Dendritic cell treated with granulocyte-macrophage colony-stimulating factor and Interleukin-4, amounts not matched to agents 40 ng/mL and 50 ng/mL, for 4 days (primary cell): ENCODE data around the gene ADCY2.

Experiments
- H3K27ac Mint-ChIP-seq: one replicate; pipeline ENCODE4 v1.8.0; 2022; ENCODE audit warnings: mild to moderate bottlenecking, mixed read lengths
- H3K27me3 Mint-ChIP-seq: one replicate; pipeline ENCODE4 v1.8.0; 2022; ENCODE audit warnings: mild to moderate bottlenecking, mixed read lengths
- H3K36me3 Mint-ChIP-seq: one replicate; pipeline ENCODE4 v1.8.0; 2022; ENCODE audit warnings: low read depth, mixed read lengths
- H3K4me1 Mint-ChIP-seq: one replicate; pipeline ENCODE4 v1.8.0; 2022; ENCODE audit warnings: low read depth, mixed read lengths
- H3K4me3 Mint-ChIP-seq: one replicate; pipeline ENCODE4 v1.8.0; 2022; ENCODE audit warnings: mild to moderate bottlenecking, moderate library complexity, mixed read lengths
- H3K9me3 Mint-ChIP-seq: one replicate; pipeline ENCODE4 v1.8.0; 2022; ENCODE audit warnings: mixed read lengths
- intact Hi-C: fragments of 100-400 bp; cut with micrococcal nuclease; formaldehyde crosslinking; loops from one replicate; pipeline ENCODE4 v1.15.0; 2022

The ADCY2 gene

DNA sequence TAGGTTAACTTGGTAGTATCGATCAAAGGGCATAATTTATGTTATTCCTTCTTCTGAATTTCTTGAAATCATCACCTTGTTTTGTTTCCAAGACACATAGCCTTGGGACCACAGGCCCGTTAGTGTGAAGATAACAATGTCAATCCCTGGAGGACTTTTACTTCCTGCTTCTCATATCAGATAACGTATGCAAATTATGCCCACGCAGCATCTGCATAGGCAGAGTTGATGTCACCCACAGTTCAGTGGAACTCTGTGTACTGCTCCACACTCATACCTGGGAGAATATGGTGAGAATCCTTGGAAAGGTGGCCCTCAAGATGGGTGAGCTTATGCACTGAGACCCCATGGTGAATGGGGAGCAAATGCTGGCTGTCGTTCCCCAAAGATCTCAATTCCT, 360.0 kb downstream of the ADCY2 start:
- H3K27me3 Mint-ChIP-seq = peaks cover 7% of the 10 kb centered on the region
- H3K36me3 Mint-ChIP-seq = no peaks in the 10 kb centered on the region
- intact Hi-C loops = no loop called here
- H3K4me3 Mint-ChIP-seq = no peak overlapping the region
- peaks cover 26% of the 10 kb centered on the region for H3K4me1 Mint-ChIP-seq
- H3K27ac Mint-ChIP-seq = peak overlapping the region; percentile 17
- no peaks in the 10 kb centered on the region for H3K9me3 Mint-ChIP-seq

DNA sequence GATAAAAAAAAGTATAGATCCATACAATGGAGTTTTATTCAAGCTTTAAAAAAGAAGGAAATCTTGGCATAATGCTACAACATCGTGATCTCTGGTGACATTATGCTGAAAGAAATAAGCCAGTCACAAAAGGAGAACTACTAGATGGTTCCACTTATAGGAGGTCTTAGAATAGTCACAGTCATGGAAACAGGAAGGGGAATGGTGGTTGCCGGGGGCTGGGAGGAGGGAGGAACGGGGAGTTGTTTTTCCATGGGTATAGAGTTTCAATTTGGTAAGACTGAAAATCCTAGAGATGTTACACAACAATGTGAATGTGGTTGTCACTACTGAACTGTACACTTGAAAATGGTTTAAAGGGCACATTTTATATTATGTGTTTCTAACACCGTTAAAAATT, 360.5 kb downstream of the ADCY2 start:
- Mint-ChIP-seq H3K4me3 (no peak overlapping the region), H3K36me3 (no peaks in the 10 kb centered on the region), H3K27ac (peak overlapping the region; percentile 17), H3K9me3 (no peaks in the 10 kb centered on the region), H3K27me3 (peaks cover 7% of the 10 kb centered on the region), H3K4me1 (peaks cover 26% of the 10 kb centered on the region)
- intact Hi-C loops = no loop called here

DNA sequence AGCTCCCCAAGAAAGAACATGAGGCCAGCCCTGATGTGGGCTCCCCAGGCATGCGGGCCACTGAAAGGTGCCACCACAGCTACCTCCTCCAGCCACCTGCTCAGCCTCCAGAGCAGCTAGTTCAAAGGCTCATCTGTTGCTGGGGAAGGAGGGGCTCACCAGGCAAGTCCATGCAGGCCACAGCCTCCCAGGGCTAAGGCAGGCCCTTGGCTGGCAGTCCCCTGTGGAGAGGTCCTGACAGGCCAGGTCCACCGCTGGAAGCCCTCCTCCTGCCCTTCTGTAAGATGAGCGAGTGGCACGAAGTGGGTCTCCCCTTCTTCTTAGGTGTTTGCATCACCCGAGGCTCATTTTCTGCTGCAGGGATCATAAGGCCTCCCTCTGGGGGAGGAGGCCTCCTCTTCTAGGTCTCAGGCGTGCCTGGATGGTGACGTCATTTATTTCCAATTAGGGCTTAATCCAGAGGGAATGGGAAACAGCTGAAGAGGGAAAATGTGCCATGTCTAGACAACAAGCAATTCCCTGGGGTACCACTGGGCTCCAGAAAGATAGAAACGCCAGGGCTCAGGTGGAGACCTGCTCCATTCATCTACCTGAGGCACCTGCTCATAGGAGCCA, 363.4 kb downstream of the ADCY2 start:
- intact Hi-C loops = no loop called here
- H3K4me3 Mint-ChIP-seq = no peak overlapping the region
- H3K27ac Mint-ChIP-seq = no peak overlapping the region
- H3K36me3 Mint-ChIP-seq = no peaks in the 10 kb centered on the region
- H3K9me3 Mint-ChIP-seq = no peaks in the 10 kb centered on the region
- peaks cover 22% of the 10 kb centered on the region for H3K4me1 Mint-ChIP-seq
- H3K27me3 Mint-ChIP-seq = peaks cover 4% of the 10 kb centered on the region

DNA sequence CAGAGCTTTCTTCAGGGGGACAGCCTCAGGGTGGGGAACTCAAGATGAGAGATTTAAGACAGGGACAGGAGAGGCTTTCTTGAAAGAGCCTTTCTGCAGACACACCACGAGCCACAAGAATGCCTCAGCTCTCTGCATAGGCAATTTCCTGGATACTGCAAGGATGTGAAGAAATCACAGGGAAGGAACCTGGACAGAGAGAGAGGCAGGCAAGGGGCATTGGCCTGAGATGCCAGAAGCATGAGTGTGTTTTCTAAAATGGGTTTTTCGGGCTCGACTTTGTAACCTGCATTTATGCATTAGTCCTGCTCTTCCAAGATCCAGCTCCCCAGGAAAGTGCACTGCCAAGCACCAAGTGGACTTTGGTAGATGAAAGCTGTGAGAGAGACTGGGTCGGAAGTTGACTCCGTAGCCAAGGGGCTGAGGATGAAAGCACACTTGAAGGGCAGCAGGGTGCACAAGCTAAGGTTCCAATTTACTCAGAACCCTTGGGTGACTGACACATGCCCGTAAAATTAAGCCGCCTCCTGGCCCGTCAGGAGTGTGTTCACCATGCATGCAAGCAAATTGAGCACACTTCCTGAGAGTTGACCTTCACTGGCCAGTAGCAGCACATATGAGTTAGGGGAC, 364.1 kb downstream of the ADCY2 start:
- Mint-ChIP-seq H3K9me3 (no peaks in the 10 kb centered on the region), H3K27ac (no peak overlapping the region), H3K4me3 (no peak overlapping the region), H3K36me3 (no peaks in the 10 kb centered on the region), H3K4me1 (peaks cover 20% of the 10 kb centered on the region), H3K27me3 (peaks cover 7% of the 10 kb centered on the region)
- intact Hi-C loops = no loop called here

DNA sequence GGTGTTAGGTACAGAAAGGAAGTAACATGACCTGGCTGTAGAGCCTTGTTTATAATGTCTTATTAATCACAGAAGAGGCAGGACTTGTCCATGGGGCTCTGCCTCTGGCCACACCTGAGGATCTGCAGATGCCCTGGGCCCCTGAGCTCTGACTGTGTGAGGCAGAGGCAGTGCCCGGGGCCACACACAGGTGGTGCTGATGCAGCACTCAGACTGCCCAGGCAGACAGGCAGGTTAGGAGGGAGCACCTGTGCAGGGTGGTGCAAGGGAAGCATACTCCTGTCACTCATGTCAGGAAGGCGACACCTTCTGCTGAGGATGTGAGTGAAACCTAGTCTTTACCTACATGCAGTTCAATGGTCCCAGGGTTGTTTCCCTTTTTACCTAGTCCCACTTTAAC, 366.3 kb downstream of the ADCY2 start:
- Mint-ChIP-seq H3K4me1 (peaks cover 3% of the 10 kb centered on the region), H3K36me3 (no peaks in the 10 kb centered on the region), H3K27ac (no peak overlapping the region), H3K9me3 (no peaks in the 10 kb centered on the region), H3K4me3 (no peak overlapping the region), H3K27me3 (peaks cover 10% of the 10 kb centered on the region)
- intact Hi-C loops = no loop called here

DNA sequence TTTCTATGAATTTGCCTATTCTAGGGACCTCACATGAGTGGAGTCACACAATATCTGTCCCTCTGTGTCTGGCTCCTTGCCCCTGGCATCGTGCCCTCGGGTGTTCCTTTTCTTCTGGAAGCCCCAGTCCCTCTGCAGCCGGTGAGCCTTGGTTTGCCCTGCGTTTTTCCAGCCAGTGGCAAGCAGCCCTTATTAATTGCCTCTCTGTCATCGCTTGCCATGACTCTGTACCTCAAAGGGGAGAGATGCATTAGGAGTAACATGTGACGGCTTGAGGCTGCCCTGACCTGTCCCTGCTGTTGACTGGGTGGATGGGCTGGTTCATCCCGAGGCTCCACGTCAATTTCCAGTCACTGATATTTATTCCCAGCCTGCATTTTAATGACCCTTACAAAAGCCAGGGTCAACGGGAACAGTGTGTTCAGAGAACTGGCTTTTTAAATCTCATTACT, 367.7 kb downstream of the ADCY2 start:
- H3K27me3 Mint-ChIP-seq = peaks cover 12% of the 10 kb centered on the region
- no peak overlapping the region for H3K4me3 Mint-ChIP-seq
- no peak overlapping the region for H3K27ac Mint-ChIP-seq
- intact Hi-C loops = no loop called here
- H3K9me3 Mint-ChIP-seq = no peaks in the 10 kb centered on the region
- H3K36me3 Mint-ChIP-seq = no peaks in the 10 kb centered on the region
- no peaks in the 10 kb centered on the region for H3K4me1 Mint-ChIP-seq

DNA sequence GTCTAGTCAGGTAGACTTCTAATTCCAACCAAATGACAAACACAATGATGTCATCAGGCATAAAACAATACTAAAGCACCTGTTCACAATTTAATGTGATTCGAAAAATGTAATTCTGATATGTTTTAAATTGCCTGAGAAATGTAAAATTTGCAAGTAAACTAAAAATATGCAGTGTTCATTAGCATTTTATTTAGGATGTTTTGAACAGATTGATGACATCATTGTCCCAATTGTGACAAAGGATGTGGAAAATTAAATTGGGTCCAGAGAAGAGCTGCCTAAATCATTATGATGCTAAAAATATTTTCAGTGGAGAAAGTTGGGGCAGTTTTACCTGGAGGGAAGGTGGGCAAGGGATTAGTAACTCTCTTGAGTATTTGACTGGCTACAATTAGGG, 368.5 kb downstream of the ADCY2 start:
- Mint-ChIP-seq H3K27ac (no peak overlapping the region), H3K9me3 (no peaks in the 10 kb centered on the region), H3K27me3 (peaks cover 13% of the 10 kb centered on the region), H3K4me1 (no peaks in the 10 kb centered on the region), H3K36me3 (no peaks in the 10 kb centered on the region), H3K4me3 (no peak overlapping the region)
- intact Hi-C loops = no loop called here

DNA sequence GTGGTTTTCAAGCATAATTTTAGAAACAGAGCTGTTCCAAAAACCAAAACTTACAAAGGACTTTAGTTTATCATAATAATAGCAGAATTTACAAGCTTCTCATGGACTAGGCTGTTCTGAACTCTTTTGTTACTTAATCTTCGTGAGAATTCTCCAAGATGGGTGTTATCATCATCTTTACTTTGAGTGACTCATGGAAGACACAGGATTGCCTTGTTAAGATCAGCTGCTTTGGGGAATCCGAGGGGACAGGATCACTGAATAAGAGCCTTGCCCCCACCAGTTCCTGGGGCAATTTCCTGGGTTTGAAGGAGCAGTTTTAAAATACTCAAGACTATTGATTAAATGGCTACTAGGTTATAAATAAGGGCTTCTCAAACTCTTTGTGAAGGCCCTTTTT, 374.5 kb downstream of the ADCY2 start:
- Mint-ChIP-seq H3K4me3 (no peak overlapping the region), H3K4me1 (no peaks in the 10 kb centered on the region), H3K27me3 (peaks cover 8% of the 10 kb centered on the region), H3K27ac (no peak overlapping the region), H3K36me3 (no peaks in the 10 kb centered on the region), H3K9me3 (no peaks in the 10 kb centered on the region)
- intact Hi-C loops = no loop called here

DNA sequence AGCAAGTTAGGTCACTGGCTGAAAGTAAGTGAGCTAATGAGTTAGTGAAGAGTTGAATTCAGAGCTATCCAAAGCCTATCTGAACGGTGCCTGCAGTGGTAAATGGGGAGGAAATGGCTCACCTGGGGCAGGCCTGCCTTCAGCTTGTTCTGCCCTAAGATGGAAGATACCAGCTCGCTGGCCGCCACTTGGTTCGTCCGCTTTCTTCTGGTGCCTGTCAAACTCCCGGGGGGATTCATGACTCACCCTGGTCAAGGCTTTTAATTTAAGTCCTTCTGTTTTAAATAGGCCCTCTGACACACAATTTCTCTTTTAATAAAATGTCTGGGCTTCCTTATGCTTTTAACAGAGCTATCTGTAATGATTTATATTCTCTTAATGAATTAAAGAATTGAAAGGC, 376.2 kb downstream of the ADCY2 start:
- H3K36me3 Mint-ChIP-seq = no peaks in the 10 kb centered on the region
- peaks cover 3% of the 10 kb centered on the region for H3K27me3 Mint-ChIP-seq
- H3K4me1 Mint-ChIP-seq = no peaks in the 10 kb centered on the region
- intact Hi-C loops = no loop called here
- H3K4me3 Mint-ChIP-seq = no peak overlapping the region
- no peaks in the 10 kb centered on the region for H3K9me3 Mint-ChIP-seq
- no peak overlapping the region for H3K27ac Mint-ChIP-seq

DNA sequence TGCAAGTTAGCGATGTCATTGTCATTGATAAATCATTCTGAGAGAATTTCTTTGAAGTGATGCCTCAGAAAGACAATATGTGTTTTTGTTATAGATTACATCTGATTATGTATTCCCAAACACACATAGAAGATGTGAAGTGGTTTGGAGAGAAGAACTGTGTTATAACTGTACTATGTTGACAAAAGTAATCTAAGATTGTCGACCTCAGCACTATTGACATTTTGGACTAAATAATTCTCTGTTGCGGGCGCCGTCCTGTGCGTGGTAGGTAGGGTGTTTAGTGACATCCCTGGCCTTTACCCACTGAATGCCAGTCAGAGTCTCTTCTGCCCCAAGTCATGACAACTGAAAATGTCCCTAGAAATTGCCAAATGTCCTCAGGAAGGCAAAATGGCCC, 377.2 kb downstream of the ADCY2 start:
- H3K4me3 Mint-ChIP-seq = no peak overlapping the region
- no peak overlapping the region for H3K27ac Mint-ChIP-seq
- no peaks in the 10 kb centered on the region for H3K4me1 Mint-ChIP-seq
- no peaks in the 10 kb centered on the region for H3K36me3 Mint-ChIP-seq
- no peaks in the 10 kb centered on the region for H3K9me3 Mint-ChIP-seq
- peaks cover 3% of the 10 kb centered on the region for H3K27me3 Mint-ChIP-seq
- intact Hi-C loops = no loop called here

DNA sequence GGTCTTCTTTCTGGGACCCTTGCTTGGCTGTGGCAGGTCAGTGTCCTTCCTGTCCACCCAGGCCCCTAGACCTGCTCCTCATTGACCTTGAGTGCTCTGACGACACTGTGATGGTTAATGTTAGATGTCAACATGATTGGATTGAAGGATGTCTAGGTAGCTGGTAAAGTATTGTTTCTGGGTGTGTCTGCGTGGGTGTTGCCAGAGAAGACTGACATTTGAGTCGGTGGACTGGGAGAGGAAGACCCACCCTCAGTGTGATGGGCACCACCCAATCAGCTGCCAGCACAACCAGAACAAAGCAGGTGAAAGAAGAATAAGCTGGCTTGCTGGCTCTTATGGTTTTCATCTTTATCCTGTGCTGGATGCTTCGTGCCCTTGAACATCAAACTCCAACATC, 380.5 kb downstream of the ADCY2 start:
- Mint-ChIP-seq H3K4me3 (no peak overlapping the region), H3K36me3 (no peaks in the 10 kb centered on the region), H3K9me3 (no peaks in the 10 kb centered on the region), H3K4me1 (peaks cover 9% of the 10 kb centered on the region), H3K27me3 (peaks cover 16% of the 10 kb centered on the region), H3K27ac (no peak overlapping the region)
- intact Hi-C loops = no loop called here

DNA sequence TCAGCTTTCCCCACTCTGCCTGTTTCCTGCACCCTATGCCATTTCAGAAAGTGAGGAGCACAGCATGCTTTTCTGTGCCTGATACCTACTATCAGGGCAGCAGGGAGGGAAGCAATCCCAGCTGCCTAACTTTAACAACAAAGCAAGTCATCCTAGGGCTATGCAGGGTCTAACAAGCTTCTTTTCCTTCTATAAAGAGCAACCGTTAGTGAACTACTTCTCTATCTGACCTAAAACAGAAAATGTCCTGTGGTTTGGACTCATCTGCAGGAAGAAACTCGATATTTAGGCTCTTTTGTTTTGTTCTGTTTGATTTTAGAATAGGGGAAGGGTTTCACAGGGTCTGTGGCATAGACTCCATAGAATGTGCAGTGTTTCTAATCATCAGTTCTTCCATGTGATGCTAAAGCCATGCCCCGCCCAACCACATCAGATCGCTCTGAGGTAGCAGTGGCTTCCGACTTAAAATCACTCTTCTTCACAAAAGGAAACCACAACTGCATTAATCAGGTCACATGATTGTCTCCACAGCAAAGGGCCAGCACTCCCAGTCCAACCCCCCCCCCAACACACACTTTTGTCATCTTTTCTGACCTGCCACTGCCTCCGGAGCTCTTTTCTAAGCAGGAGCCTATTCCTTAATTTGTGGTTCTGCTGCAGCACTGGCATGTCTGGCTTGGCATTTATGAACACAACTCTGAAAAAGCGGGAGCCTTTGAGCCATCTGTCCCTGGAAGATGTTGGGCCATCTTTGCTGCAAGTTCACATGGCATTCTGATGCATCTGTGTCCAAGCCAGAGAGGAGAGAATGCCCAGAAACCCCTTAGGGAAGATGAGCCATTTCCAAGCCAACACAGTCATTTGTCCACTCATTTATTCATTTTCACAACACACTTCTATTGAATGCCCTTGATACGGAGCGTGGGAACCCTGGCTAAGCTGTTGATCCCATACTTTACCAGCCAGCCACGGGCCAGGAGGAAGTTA, 383.4 kb downstream of the ADCY2 start:
- no peaks in the 10 kb centered on the region for H3K36me3 Mint-ChIP-seq
- no peaks in the 10 kb centered on the region for H3K9me3 Mint-ChIP-seq
- no peak overlapping the region for H3K27ac Mint-ChIP-seq
- H3K27me3 Mint-ChIP-seq = peaks cover 33% of the 10 kb centered on the region
- no peak overlapping the region for H3K4me3 Mint-ChIP-seq
- intact Hi-C loops = no loop called here
- H3K4me1 Mint-ChIP-seq = peaks cover 9% of the 10 kb centered on the region

DNA sequence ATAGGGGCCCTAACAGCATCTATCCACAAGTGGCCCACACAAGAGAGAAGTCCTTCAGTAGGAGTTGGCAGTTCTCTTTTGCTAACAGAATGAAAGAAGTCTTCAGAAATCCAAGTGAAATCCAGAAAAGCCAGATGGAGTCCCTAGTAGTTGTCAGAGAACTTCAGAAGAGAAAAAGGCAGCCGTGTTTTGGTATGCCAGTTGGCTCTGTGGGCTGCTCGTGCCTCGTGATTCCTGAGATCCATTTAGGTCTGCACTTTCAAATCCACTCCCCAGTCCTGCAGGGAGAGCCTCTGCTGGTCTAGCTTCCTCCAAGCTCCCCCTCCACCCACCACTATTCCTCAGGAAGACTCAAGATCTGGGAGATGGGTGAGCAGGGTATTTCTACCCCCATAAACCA, 386.0 kb downstream of the ADCY2 start:
- H3K27me3 Mint-ChIP-seq = peaks cover 46% of the 10 kb centered on the region
- H3K27ac Mint-ChIP-seq = no peak overlapping the region
- H3K9me3 Mint-ChIP-seq = no peaks in the 10 kb centered on the region
- no peaks in the 10 kb centered on the region for H3K36me3 Mint-ChIP-seq
- H3K4me1 Mint-ChIP-seq = peaks cover 9% of the 10 kb centered on the region
- no peak overlapping the region for H3K4me3 Mint-ChIP-seq
- intact Hi-C loops = no loop called here

DNA sequence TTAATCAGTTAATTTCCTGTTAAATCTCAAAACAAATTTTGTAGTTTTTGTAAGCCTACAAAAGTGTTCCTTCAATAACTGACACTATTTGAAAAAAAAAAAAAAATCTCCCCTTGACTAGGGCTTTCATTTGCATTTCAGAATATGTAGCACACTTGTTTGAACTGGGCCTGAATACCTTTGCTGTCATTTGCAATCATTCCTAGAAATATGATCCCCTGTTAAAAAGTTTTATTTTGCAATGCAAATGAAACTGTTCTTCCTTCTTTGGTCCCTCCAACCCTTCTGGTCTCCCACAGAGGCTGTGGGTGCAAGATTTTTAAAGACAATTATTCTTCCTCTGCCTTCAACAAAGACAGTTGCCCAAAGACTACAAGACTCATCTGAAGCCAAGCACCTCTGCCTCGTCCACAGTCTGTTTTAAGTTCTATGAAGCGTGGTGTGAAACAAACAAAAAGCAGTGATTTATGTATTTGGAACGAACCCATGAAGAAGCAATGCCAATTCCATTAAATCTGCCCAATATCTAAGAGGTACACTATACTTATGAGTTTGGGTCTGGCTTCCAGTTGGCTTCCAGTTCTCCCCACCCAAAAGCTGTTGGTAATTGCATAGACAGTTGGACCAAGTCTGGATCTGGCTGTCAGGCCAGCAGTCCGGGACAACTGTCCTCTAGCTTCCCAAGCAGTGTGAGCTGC, 388.9 kb downstream of the ADCY2 start:
- intact Hi-C loops = no loop called here
- Mint-ChIP-seq H3K27ac (no peak overlapping the region), H3K36me3 (no peaks in the 10 kb centered on the region), H3K4me1 (no peaks in the 10 kb centered on the region), H3K9me3 (no peaks in the 10 kb centered on the region), H3K27me3 (peaks cover 41% of the 10 kb centered on the region), H3K4me3 (no peak overlapping the region)
